ENCODE results near the gene PPIL4.
A peak's percentile ranks its signal among the peaks of the same experiment; 100 is the strongest.

PPIL4 gene

DNA sequence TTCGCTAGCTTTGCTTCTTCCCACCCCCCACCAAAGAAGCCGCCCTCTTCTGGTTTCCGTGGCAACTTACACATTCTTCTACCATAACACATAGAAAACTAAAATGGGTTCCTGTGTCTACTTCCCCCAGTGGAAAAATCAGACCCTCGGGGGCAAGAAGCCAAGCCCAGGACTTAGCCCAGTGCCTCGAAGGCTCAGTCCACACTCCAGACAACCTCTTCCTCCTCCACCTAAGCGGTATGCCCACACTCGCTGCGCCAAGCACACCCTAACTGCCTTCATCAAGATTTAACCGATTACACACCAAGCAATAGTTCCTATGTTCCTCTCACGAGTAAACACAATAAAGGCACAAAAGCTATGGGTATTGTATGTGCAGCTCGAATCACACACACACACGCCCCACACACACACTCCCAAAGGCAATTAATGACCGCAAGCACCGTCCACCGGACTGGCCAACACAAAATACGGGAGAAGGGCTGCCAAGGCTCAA lies 537 bp downstream of the PPIL4 start:
- Histone ChIP-seq H4K20me1 (ENCODE audit: control insufficient read depth, insufficient read depth, low read depth, low read length) (peaks cover 3% of the 10 kb centered on the region; the same call in 1 of the 2 replicates), H3F3A (ENCODE audit: control insufficient read depth, insufficient read depth) (peaks cover 5% of the 10 kb centered on the region; the same call in 1 of the 2 replicates), H3K27me3 (ENCODE audit: control insufficient read depth, low read length) (no peaks in the 10 kb centered on the region), H3K36me3 (ENCODE audit: control insufficient read depth, low read length) (peaks cover 18% of the 10 kb centered on the region), H3K9me3 (ENCODE audit: control insufficient read depth, insufficient read depth, low read length) (no peaks in the 10 kb centered on the region), H3K79me2 (ENCODE audit: control insufficient read depth, low read length) (peaks cover 51% of the 10 kb centered on the region), H3K27ac (ENCODE audit: low read depth, low read length) (peak overlapping the region; percentile 72), H3K4me2 (ENCODE audit: low read length) (peak overlapping the region; percentile 90), H3K4me3 (ENCODE audit: low read length) (peak overlapping the region; percentile 92), H3K9me2 (replicated peaks; ENCODE audit: control insufficient read depth, low read length) (no peaks in the 10 kb centered on the region), H3K4me1 (ENCODE audit: control insufficient read depth, low read length) (peaks cover 21% of the 10 kb centered on the region)
- TF ChIP-seq CTCF (IDR thresholded peaks at IDR 0.05; ENCODE audit: low read depth, low read length, poor library complexity, severe bottlenecking) (peak; percentile 56), EZH2phosphoT487 (IDR thresholded peaks at IDR 0.05; ENCODE audit: borderline replicate concordance, low read length) (no peak)

GRCh38 chr6:149544646-149545257 lies 1.1 kb downstream of the PPIL4 start:
- Histone ChIP-seq H3K36me3 (ENCODE audit: control insufficient read depth, low read length) (peaks cover 21% of the 10 kb centered on the region), H3K4me1 (ENCODE audit: control insufficient read depth, low read length) (peaks cover 21% of the 10 kb centered on the region), H3K9me3 (ENCODE audit: control insufficient read depth, insufficient read depth, low read length) (no peaks in the 10 kb centered on the region), H3K27ac (ENCODE audit: low read depth, low read length) (no peak overlapping the region), H3K27me3 (ENCODE audit: control insufficient read depth, low read length) (no peaks in the 10 kb centered on the region), H3K9me2 (replicated peaks; ENCODE audit: control insufficient read depth, low read length) (no peaks in the 10 kb centered on the region), H4K20me1 (ENCODE audit: control insufficient read depth, insufficient read depth, low read depth, low read length) (peaks cover 3% of the 10 kb centered on the region; the same call in 1 of the 2 replicates), H3F3A (ENCODE audit: control insufficient read depth, insufficient read depth) (peaks cover 5% of the 10 kb centered on the region; the same call in 1 of the 2 replicates), H3K79me2 (ENCODE audit: control insufficient read depth, low read length) (peaks cover 53% of the 10 kb centered on the region), H3K4me3 (ENCODE audit: low read length) (peak overlapping the region; percentile 92), H3K4me2 (ENCODE audit: low read length) (peak overlapping the region; percentile 90)
- TF ChIP-seq CTCF (IDR thresholded peaks at IDR 0.05; ENCODE audit: low read depth, low read length, poor library complexity, severe bottlenecking) (no peak), EZH2phosphoT487 (IDR thresholded peaks at IDR 0.05; ENCODE audit: borderline replicate concordance, low read length) (no peak)

DNA sequence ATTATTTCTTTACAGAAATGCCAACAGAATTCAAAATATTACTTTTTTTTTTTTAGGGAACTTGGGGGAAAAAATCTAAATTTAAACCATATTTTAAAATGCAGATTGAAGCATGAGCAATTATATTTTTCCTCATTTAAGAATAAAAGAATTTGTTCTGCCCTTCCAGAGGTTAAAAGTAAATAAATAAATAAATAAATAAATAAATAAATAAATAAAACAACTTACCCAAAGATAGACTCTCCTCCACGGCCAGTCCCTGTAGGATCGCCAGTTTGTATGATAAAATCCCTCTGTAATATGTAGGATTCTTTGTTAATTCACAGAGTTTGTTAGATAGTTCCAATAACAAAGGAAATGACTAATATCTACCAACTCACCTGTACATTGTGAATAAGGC lies 4.7 kb downstream of the PPIL4 start:
- Histone ChIP-seq H4K20me1 (ENCODE audit: control insufficient read depth, insufficient read depth, low read depth, low read length) (peaks cover 3% of the 10 kb centered on the region; the same call in 1 of the 2 replicates), H3K27me3 (ENCODE audit: control insufficient read depth, low read length) (no peaks in the 10 kb centered on the region), H3K4me2 (ENCODE audit: low read length) (no peak overlapping the region), H3K79me2 (ENCODE audit: control insufficient read depth, low read length) (peaks cover 53% of the 10 kb centered on the region), H3K27ac (ENCODE audit: low read depth, low read length) (no peak overlapping the region), H3K4me3 (ENCODE audit: low read length) (no peak overlapping the region), H3K9me3 (ENCODE audit: control insufficient read depth, insufficient read depth, low read length) (no peaks in the 10 kb centered on the region), H3K36me3 (ENCODE audit: control insufficient read depth, low read length) (peaks cover 51% of the 10 kb centered on the region), H3K9me2 (replicated peaks; ENCODE audit: control insufficient read depth, low read length) (no peaks in the 10 kb centered on the region), H3F3A (ENCODE audit: control insufficient read depth, insufficient read depth) (0 out of 2 replicates have a peak, but pooled peaks cover 1% of the 10 kb centered on the region), H3K4me1 (ENCODE audit: control insufficient read depth, low read length) (peaks cover 13% of the 10 kb centered on the region)
- no peak for TF ChIP-seq EZH2phosphoT487 (IDR thresholded peaks at IDR 0.05; ENCODE audit: borderline replicate concordance, low read length)
- no peak for TF ChIP-seq CTCF (IDR thresholded peaks at IDR 0.05; ENCODE audit: low read depth, low read length, poor library complexity, severe bottlenecking)
